Activated CD4-positive, alpha-beta memory T cell treated with anti-CD3 and anti-CD28 coated beads for 36 hours (primary cell): ENCODE data around the gene BRSK2. TPM values are rescaled to one million over a fixed set of nuclear protein-coding genes. Genes with fewer than 3 reads are reported as not detected.
"Not testable (repeated sequence)": the region's sequence is repeated elsewhere in the genome, so short reads cannot be mapped to it uniquely, and the experiment has no call there.

Experiments
- CTCF ChIA-PET: fragments of 350-600 bp; sonication (Branson Sonifier 250); formaldehyde crosslinking; loops from one replicate; lab custom pipeline; 2021; ENCODE audit warnings: antibody characterized with exemption, inconsistent platforms; lab: Charles Lee
- POLR2A ChIA-PET: fragments of 350-600 bp; sonication (Branson Sonifier 250); formaldehyde crosslinking; loops from one replicate; lab custom pipeline; 2021; ENCODE audit warnings: antibody characterized with exemption; lab: Charles Lee
- DNase-seq: peaks from one replicate; pipeline ENCODE4 v3.0.0-alpha.2; 2020
- H3K27ac Mint-ChIP-seq: one replicate; pipeline ENCODE4 v1.8.0; 2021; ENCODE audit warnings: mixed read lengths
- H3K27me3 Mint-ChIP-seq: one replicate; pipeline ENCODE4 v1.8.0; 2021; ENCODE audit warnings: mixed read lengths
- H3K36me3 Mint-ChIP-seq: one replicate; pipeline ENCODE4 v1.8.0; 2021; ENCODE audit warnings: mixed read lengths
- H3K4me1 Mint-ChIP-seq: one replicate; pipeline ENCODE4 v1.8.0; 2021; ENCODE audit warnings: low read depth, mixed read lengths
- H3K4me3 Mint-ChIP-seq: one replicate; pipeline ENCODE4 v1.8.0; 2021; ENCODE audit warnings: mild to moderate bottlenecking, mixed read lengths
- H3K9me3 Mint-ChIP-seq: one replicate; pipeline ENCODE4 v1.8.0; 2021; ENCODE audit warnings: mixed read lengths
- intact Hi-C: fragments of 100-400 bp; cut with micrococcal nuclease; formaldehyde crosslinking; loops from one replicate; pipeline ENCODE4 v1.15.1; 2023
- total RNA-seq, 2 experiments: library from RNA; stranded (reverse); gene quantifications; one replicate each; pipeline ENCODE4 v1.2.3, GENCODE V29; 2021

Gene BRSK2
- total RNA-seq, 2 experiments from 2014 or later, result 0.46 to 0.64 TPM

- intact Hi-C loops, result no loop called here
- Mint-ChIP-seq H3K36me3 (peaks cover 12% of the 10 kb centered on the region), H3K4me1 (peaks cover 21% of the 10 kb centered on the region), H3K27me3 (no peaks in the 10 kb centered on the region), H3K27ac (no peak overlapping the region), H3K4me3 (no peak overlapping the region), H3K9me3 (no peaks in the 10 kb centered on the region)
- DNase-seq, result no peak
- CTCF ChIA-PET, result no interaction called here
- POLR2A ChIA-PET, result no interaction called here
Observed at GRCh38 chr11:1502954-1503707, 113.4 kb downstream of the BRSK2 start.

DNA sequence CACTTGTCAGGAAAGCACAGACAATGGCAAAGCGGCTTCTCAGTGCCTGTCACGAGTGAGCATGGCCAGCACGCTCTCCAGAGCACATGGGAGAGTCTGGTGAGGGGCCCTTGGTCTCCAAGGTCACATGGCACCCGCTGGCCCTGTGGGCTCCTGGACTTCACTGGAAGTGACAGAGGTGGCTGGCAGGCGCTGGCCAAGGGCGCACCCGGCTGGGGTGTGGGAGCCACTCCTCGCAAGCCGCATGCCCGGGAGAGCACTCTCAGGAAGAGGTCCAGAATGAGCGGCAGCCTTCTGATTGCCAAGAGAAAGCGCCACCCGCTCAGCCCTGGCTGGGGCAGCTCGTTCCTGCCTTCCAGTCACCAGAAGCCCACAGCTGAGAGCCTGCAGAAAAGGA is 114.0 kb downstream of the BRSK2 start:
- Mint-ChIP-seq H3K4me1 (peaks cover 17% of the 10 kb centered on the region), H3K4me3 (no peak overlapping the region), H3K9me3 (no peaks in the 10 kb centered on the region), H3K36me3 (peaks cover 8% of the 10 kb centered on the region), H3K27me3 (no peaks in the 10 kb centered on the region), H3K27ac (no peak overlapping the region)
- ChIA-PET POLR2A (no interaction called here), CTCF (no interaction called here)
- intact Hi-C loops, result no loop called here
- no peak for DNase-seq

DNA sequence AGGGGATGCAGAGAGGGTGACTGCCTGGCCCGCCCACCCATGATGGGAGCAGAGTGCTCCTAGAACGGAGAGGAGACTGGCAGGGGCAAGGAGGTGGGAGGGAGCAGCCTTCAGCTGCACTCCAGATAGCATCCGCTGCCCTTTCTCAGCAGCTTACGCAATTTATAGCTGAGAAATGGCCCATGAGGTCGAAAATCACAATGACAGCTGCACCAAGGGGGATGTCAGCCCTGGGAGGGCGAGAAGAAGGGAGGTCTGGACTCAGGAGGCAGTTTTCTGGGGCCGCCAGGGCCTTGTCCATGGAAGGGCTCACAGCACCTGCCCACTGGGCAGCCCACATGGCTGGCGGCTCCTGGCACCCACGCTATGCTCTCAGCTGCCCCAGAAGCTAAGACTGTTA is 114.4 kb downstream of the BRSK2 start:
- DNase-seq, result no peak
- H3K27ac Mint-ChIP-seq, result no peak overlapping the region
- intact Hi-C loops, result no loop called here
- ChIA-PET CTCF (no interaction called here), POLR2A (no interaction called here)
- H3K27me3 Mint-ChIP-seq, result no peaks in the 10 kb centered on the region
- no peak overlapping the region for H3K4me3 Mint-ChIP-seq
- H3K9me3 Mint-ChIP-seq, result no peaks in the 10 kb centered on the region
- H3K4me1 Mint-ChIP-seq, result peaks cover 17% of the 10 kb centered on the region
- H3K36me3 Mint-ChIP-seq, result peaks cover 5% of the 10 kb centered on the region

DNA sequence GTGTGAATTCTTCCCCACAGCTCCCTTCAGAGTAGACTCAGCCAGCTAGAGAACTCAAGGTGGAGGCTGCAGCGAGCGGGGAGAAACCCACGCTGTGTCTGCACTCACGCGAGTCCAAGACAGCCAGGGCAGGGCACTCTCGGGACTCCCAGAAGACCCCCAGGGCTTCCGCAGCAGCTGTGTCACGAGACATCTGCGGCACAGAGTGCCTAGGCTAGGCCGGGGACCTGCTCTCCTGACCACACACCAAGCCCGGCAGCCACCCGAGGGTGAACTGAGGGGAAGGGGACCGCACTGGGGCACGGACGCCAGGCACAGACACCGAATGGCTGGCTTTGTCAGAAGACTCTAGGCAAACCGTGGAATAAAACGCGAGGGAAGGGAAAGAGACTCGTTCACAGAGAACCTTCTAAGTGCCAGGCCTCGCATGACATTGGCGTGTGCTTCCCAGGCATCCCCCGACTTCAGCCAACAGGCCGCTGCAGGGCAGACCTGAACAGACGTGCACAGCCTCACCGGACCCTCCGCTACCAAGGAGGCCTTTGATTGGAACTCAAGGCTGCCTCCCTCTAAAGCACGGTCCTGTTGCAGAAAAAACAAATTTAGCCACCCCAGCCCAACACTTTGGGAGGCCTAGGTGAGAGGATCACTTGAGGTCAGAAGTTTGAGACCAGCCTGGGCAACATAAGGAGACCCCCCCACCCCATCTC is 115.0 kb downstream of the BRSK2 start:
- Mint-ChIP-seq H3K36me3 (peaks cover 5% of the 10 kb centered on the region), H3K27me3 (no peaks in the 10 kb centered on the region), H3K4me3 (no peak overlapping the region), H3K27ac (no peak overlapping the region), H3K9me3 (no peaks in the 10 kb centered on the region), H3K4me1 (peaks cover 21% of the 10 kb centered on the region)
- ChIA-PET POLR2A (no interaction called here), CTCF (no interaction called here)
- DNase-seq, result no peak
- intact Hi-C loops, result no loop called here

- POLR2A ChIA-PET, result no interaction called here
Observed at GRCh38 chr11:1505480-1505879, 115.7 kb downstream of the BRSK2 start.

DNA sequence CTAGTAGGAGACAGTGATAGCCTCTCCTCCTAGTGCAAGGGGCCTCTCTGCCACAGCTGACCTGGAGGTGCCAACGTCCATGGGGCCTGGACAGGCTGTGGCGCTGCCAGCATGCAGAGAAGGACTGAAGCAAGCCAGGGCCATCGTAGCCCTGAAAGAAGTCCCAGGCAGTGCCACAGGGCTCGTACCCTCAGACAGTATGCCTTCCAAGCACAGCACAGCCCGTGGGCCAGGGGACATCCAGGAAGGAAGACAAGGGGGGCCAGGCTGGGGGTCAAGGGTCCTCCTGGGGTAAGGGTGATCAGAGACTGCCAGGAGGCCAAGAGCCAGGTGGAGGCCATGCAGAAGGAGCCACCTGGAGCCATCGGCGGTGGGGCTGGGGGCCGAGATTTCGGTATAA is 117.2 kb downstream of the BRSK2 start:
- intact Hi-C loops, result no loop called here
- peaks cover 18% of the 10 kb centered on the region for H3K4me1 Mint-ChIP-seq
- no peak overlapping the region for H3K27ac Mint-ChIP-seq
- H3K9me3 Mint-ChIP-seq, result no peaks in the 10 kb centered on the region
- no peaks in the 10 kb centered on the region for H3K27me3 Mint-ChIP-seq
- H3K4me3 Mint-ChIP-seq, result no peak overlapping the region
- POLR2A ChIA-PET, result no interaction called here
- DNase-seq, result no peak
- no peaks in the 10 kb centered on the region for H3K36me3 Mint-ChIP-seq
- CTCF ChIA-PET, result interaction anchor here (0.6 to 1.6 kb wide), 4 partner anchors 8 to 68 kb away, joined by 3 to 4 read pairs (median 3); no protein-coding TSS in a partner anchor

More at GRCh38 chr11:1505480-1505879, 115.7 kb downstream of the BRSK2 start:
- H3K27me3 Mint-ChIP-seq, result no peaks in the 10 kb centered on the region
- H3K4me1 Mint-ChIP-seq, result peaks cover 22% of the 10 kb centered on the region
- H3K9me3 Mint-ChIP-seq, result no peaks in the 10 kb centered on the region
- no peak overlapping the region for H3K4me3 Mint-ChIP-seq
- peaks cover 1% of the 10 kb centered on the region for H3K36me3 Mint-ChIP-seq
- CTCF ChIA-PET, result interaction anchor here (1.6 kb wide), 1 partner anchor 10 kb away, joined by 4 read pairs; no protein-coding TSS in a partner anchor
- DNase-seq, result no peak
- no peak overlapping the region for H3K27ac Mint-ChIP-seq
- intact Hi-C loops, result no loop called here

- intact Hi-C loops, result no loop called here
- CTCF ChIA-PET, result interaction anchor here (0.6 to 1.3 kb wide), 3 partner anchors 8 to 67 kb away, joined by 3 read pairs; no protein-coding TSS in a partner anchor
- POLR2A ChIA-PET, result no interaction called here
- no peaks in the 10 kb centered on the region for H3K9me3 Mint-ChIP-seq
- peaks cover 22% of the 10 kb centered on the region for H3K4me1 Mint-ChIP-seq
- DNase-seq, result no peak
- H3K27ac Mint-ChIP-seq, result no peak overlapping the region
- peaks cover 1% of the 10 kb centered on the region for H3K36me3 Mint-ChIP-seq
- no peak overlapping the region for H3K4me3 Mint-ChIP-seq
- H3K27me3 Mint-ChIP-seq, result no peaks in the 10 kb centered on the region
Observed at GRCh38 chr11:1507381-1508140, 117.8 kb downstream of the BRSK2 start.

DNA sequence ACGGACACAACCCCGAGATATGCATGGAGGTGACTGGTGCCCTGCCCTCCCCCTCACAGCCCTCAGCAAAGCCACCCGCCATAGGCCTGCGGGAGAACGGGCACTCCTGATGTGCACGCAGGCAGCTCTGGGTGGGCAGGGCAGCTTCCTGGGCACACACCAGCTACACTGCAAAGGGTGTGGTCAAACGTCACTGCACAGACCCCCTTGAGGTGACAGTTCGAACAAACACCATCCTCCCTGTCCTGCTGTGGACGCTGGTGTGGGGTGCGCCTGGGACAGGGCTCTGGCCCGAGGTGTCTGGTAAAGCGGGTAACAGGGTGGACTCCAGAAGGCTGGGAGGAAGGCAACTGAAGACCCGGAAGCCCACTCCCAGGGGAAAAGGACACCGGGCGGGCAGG is 118.8 kb downstream of the BRSK2 start:
- Mint-ChIP-seq H3K4me3 (no peak overlapping the region), H3K36me3 (peaks cover 1% of the 10 kb centered on the region), H3K9me3 (no peaks in the 10 kb centered on the region), H3K27ac (no peak overlapping the region), H3K4me1 (peaks cover 26% of the 10 kb centered on the region), H3K27me3 (no peaks in the 10 kb centered on the region)
- POLR2A ChIA-PET, result no interaction called here
- no peak for DNase-seq
- CTCF ChIA-PET, result no interaction called here
- intact Hi-C loops, result no loop called here

GRCh38 chr11:1508986-1509385 is 119.3 kb downstream of the BRSK2 start:
- Mint-ChIP-seq H3K27ac (no peak overlapping the region), H3K9me3 (no peaks in the 10 kb centered on the region), H3K27me3 (no peaks in the 10 kb centered on the region), H3K4me3 (no peak overlapping the region), H3K4me1 (peaks cover 30% of the 10 kb centered on the region), H3K36me3 (peaks cover 1% of the 10 kb centered on the region)
- intact Hi-C loops, result no loop called here
- ChIA-PET POLR2A (no interaction called here), CTCF (no interaction called here)
- no peak for DNase-seq

DNA sequence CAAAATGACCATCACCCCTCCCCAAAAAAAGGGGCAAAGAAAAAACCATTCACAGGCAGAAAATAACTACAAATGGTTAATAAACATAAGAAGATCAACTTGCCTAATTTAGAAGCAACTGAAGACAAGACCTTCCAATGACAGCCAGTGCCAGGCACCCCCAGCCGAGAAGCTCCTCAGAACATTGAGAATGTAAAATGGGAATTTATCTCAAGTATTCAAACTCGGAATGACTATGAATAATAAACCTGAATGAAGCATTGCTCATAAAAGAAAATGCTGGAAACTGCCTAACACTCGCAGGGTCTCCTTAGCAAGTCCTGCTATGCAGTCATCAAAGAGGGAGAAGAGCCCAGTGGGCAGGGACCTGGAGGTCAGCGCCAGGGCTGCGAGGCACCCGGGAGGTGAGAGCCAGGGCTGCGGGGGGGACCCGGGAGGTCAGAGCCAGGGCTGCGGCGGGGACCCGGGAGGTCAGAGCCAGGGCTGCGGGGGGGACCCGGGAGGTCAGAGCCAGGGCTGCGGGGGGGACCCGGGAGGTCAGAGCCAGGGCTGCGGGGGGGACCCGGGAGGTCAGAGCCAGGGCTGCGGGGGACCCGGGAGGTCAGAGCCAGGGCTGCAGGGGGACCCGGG is 120.0 kb downstream of the BRSK2 start:
- intact Hi-C loops, result no loop called here
- no peak overlapping the region for H3K4me3 Mint-ChIP-seq
- H3K27ac Mint-ChIP-seq, result no peak overlapping the region
- ChIA-PET CTCF (no interaction called here), POLR2A (no interaction called here)
- peaks cover 36% of the 10 kb centered on the region for H3K4me1 Mint-ChIP-seq
- H3K27me3 Mint-ChIP-seq, result no peaks in the 10 kb centered on the region
- no peaks in the 10 kb centered on the region for H3K9me3 Mint-ChIP-seq
- no peak for DNase-seq
- peaks cover 1% of the 10 kb centered on the region for H3K36me3 Mint-ChIP-seq

- H3K4me3 Mint-ChIP-seq, H3K9me3 Mint-ChIP-seq, POLR2A ChIA-PET, H3K27ac Mint-ChIP-seq, DNase-seq, CTCF ChIA-PET, H3K27me3 Mint-ChIP-seq, H3K36me3 Mint-ChIP-seq, intact Hi-C loops: not testable (repeated sequence)
- peaks cover 38% of the 10 kb centered on the region for H3K4me1 Mint-ChIP-seq
Observed at GRCh38 chr11:1510351-1510750, 120.6 kb downstream of the BRSK2 start.

DNA sequence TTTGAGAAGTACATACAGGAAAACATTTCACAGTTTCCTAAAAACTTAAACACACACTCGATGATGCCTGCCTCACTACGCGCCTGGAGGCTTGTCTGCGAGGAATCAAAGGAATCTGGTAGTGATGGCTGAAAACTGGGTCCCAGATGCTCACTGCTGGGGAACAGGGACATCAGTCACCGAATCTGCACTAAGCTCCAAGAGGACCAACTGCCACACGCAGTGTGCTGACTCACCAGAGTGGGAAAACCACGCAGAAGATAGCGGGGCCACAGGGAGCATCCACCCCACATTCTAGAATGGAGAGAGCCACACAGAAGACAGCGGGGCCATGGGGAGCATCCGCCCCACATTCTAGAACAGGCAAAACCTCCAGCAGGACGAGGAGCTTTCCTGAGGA is 121.2 kb downstream of the BRSK2 start:
- no peak overlapping the region for H3K4me3 Mint-ChIP-seq
- H3K27me3 Mint-ChIP-seq, result no peaks in the 10 kb centered on the region
- intact Hi-C loops, result no loop called here
- H3K36me3 Mint-ChIP-seq, result peaks cover 1% of the 10 kb centered on the region
- H3K4me1 Mint-ChIP-seq, result peaks cover 44% of the 10 kb centered on the region
- ChIA-PET CTCF (interaction anchor here (1.1 kb wide), 1 partner anchor 64 kb away, joined by 4 read pairs; no protein-coding TSS in a partner anchor), POLR2A (no interaction called here)
- no peaks in the 10 kb centered on the region for H3K9me3 Mint-ChIP-seq
- no peak for DNase-seq
- H3K27ac Mint-ChIP-seq, result no peak overlapping the region
